GM12874 (cell line): ENCODE data around the gene TBX1.

ENCODE experiments used
- TF ChIP-seq, protein P1 (sequence below): IDR thresholded peaks from 2 replicates; pipeline ENCODE4 v1.5.1; 2011; ENCODE audit warnings: low read depth, mild to moderate bottlenecking, control low read depth, low read length, moderate library complexity; ENCODE audit not compliant: insufficient read depth

TBX1 gene

GRCh38 chr22:19758896-19759426 lies 1.6 kb upstream of the TBX1 start:
- TF ChIP-seq, protein P1, sequence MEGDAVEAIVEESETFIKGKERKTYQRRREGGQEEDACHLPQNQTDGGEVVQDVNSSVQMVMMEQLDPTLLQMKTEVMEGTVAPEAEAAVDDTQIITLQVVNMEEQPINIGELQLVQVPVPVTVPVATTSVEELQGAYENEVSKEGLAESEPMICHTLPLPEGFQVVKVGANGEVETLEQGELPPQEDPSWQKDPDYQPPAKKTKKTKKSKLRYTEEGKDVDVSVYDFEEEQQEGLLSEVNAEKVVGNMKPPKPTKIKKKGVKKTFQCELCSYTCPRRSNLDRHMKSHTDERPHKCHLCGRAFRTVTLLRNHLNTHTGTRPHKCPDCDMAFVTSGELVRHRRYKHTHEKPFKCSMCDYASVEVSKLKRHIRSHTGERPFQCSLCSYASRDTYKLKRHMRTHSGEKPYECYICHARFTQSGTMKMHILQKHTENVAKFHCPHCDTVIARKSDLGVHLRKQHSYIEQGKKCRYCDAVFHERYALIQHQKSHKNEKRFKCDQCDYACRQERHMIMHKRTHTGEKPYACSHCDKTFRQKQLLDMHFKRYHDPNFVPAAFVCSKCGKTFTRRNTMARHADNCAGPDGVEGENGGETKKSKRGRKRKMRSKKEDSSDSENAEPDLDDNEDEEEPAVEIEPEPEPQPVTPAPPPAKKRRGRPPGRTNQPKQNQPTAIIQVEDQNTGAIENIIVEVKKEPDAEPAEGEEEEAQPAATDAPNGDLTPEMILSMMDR, result no peak

- TF ChIP-seq, protein P1, result no peak
Observed at GRCh38 chr22:19759427-19760057, 1.0 kb upstream of the TBX1 start.

GRCh38 chr22:19760951-19761724 lies 560 bp downstream of the TBX1 start:
- TF ChIP-seq, protein P1, result no peak

DNA sequence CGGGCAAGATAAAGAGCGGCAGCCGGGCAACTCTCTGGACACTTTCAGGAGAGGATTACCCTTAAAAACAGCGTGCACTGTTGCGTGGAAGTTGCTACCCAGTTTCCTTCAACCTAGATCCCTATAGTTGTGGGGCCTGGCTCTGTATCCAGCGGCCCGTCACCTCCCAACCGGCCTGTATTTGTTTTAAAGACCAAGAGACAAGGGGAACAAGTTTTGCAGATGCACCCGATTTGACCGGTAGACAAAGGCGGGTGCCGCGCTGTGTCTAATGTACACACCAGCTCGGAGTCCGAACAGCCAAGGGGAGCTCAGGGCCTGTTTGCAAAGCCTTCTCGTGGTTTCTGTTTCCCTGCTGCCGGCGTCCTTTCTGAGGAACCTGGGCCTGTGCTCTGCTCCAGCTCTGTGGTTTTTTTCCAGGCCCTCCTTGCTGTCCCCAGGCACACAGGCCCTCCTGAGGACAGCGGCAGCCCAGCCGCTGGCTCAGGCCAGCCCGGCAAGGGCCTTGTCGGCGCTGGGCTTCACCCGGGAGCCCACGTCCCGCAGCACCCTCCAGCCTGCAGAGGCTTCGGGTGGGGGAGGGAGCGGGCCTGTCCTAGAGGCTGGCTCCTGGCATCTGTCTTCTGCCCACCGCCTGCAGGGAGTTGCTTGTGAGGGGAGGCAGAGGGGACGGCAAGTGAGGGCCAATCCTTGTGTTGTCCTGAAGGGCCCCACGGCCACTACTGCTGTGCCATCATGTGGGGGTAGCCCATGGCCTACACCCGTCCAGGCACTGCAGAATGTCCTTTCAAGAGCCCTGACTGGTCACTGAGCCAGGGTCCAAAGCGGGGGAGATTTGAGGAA lies 1.4 kb downstream of the TBX1 start:
- TF ChIP-seq, protein P1, result no peak

- TF ChIP-seq, protein P1, result no peak
Observed at GRCh38 chr22:19762568-19763457, 2.2 kb downstream of the TBX1 start.

DNA sequence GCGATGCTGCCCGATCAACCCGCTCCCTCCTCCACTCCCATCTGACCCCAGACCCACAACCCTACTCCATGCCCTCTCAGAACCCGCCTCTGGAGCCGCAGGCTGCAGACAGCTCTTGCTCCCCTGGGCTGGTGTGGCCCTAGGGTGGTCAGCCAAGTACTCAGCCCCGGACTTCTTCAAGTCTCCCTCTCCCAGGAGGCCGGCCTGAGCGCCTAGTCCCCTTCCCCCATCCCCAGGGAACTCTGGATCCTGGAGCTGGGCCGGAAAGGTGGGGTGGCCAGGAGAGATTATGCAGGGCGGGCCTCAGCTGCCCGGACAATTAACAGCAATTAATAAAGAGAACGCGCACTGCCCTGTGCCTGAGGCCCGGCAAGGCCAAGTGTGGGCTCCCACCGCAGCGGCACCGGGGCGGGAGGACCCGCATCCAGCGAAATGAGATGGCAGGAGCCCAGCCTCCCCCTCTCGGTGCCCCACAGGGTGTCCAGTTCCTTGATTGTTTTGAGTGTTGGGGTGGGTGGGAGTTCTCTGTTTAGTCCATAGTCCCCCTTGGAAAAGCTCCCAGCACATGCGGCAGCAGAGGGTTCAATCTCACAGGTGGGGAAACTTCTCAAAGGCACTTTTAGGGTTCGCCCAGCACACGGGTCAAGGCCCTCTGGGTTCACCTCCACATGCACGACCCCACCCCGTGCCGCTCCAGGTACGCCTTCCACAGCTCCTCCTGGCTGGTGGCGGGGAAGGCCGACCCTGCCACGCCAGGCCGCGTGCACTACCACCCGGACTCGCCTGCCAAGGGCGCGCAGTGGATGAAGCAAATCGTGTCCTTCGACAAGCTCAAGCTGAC lies 3.1 kb downstream of the TBX1 start:
- TF ChIP-seq, protein P1, result no peak
